RWPE2 (cell line): ENCODE results near the gene RNF103.

Experiments
- ATAC-seq: fragments of 200-7000 bp; cut with Tn5 transposase; 3 replicates; pipeline ENCODE4 v1.9.1; 2021; ENCODE audit warnings: low read depth
- DNase-seq: peaks from one replicate; pipeline ENCODE4 v3.0.0-alpha.2; 2020; ENCODE audit warnings: low spot score
- H3K27ac ChIP-seq: fragments of 450-650 bp; 2 replicates; pipeline ENCODE4 v1.5.1; 2017; ENCODE audit warnings: mild to moderate bottlenecking; ENCODE audit not compliant: poor library complexity, severe bottlenecking
- H3K27me3 ChIP-seq: fragments of 250-450 bp; sonication (Bioruptor Pico); 2 replicates; pipeline ENCODE4 v1.5.1; 2021; ENCODE audit warnings: mild to moderate bottlenecking, moderate library complexity; ENCODE audit not compliant: insufficient read depth, poor library complexity, severe bottlenecking
- H3K36me3 ChIP-seq: fragments of 250-450 bp; sonication (Bioruptor Pico); 2 replicates; pipeline ENCODE4 v1.5.1; 2020; ENCODE audit warnings: low read depth, mild to moderate bottlenecking, moderate library complexity
- H3K4me1 ChIP-seq: fragments of 250-450 bp; sonication (Bioruptor Pico); 2 replicates; pipeline ENCODE4 v1.5.1; 2021; ENCODE audit warnings: mild to moderate bottlenecking, moderate library complexity; ENCODE audit not compliant: insufficient read depth, poor library complexity, severe bottlenecking
- H3K4me3 ChIP-seq: fragments of 250-450 bp; sonication (Bioruptor Pico); 2 replicates; pipeline ENCODE4 v1.5.1; 2021; ENCODE audit warnings: mild to moderate bottlenecking, moderate library complexity; ENCODE audit not compliant: severe bottlenecking
- H3K9me3 ChIP-seq: fragments of 250-450 bp; sonication (Bioruptor Pico); 2 replicates; pipeline ENCODE4 v1.5.1; 2021; ENCODE audit warnings: mild to moderate bottlenecking, moderate library complexity; ENCODE audit not compliant: severe bottlenecking
- TF ChIP-seq, protein P1 (sequence below): fragments of 450-650 bp; IDR thresholded peaks from one replicate; pipeline ENCODE4 v1.5.1; 2017; ENCODE audit warnings: mild to moderate bottlenecking, moderate library complexity; ENCODE audit not compliant: poor library complexity, severe bottlenecking

Gene RNF103

GRCh38 chr2:86610871-86611270, 12.8 kb downstream of the RNF103 start:
- DNase-seq (no peak), ATAC-seq (no peak)
- Histone ChIP-seq H3K27ac (no peak overlapping the region), H3K4me1 (no peaks in the 10 kb centered on the region), H3K4me3 (no peak overlapping the region), H3K27me3 (no peaks in the 10 kb centered on the region), H3K9me3 (no peaks in the 10 kb centered on the region), H3K36me3 (peaks cover 41% of the 10 kb centered on the region)
- TF ChIP-seq, protein P1, sequence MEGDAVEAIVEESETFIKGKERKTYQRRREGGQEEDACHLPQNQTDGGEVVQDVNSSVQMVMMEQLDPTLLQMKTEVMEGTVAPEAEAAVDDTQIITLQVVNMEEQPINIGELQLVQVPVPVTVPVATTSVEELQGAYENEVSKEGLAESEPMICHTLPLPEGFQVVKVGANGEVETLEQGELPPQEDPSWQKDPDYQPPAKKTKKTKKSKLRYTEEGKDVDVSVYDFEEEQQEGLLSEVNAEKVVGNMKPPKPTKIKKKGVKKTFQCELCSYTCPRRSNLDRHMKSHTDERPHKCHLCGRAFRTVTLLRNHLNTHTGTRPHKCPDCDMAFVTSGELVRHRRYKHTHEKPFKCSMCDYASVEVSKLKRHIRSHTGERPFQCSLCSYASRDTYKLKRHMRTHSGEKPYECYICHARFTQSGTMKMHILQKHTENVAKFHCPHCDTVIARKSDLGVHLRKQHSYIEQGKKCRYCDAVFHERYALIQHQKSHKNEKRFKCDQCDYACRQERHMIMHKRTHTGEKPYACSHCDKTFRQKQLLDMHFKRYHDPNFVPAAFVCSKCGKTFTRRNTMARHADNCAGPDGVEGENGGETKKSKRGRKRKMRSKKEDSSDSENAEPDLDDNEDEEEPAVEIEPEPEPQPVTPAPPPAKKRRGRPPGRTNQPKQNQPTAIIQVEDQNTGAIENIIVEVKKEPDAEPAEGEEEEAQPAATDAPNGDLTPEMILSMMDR, result no peak

GRCh38 chr2:86608832-86609410, 14.7 kb downstream of the RNF103 start:
- no peaks in the 10 kb centered on the region for H3K27me3 ChIP-seq
- H3K4me3 ChIP-seq, result no peak overlapping the region
- no peak overlapping the region for H3K27ac ChIP-seq
- H3K9me3 ChIP-seq, result no peaks in the 10 kb centered on the region
- peaks cover 39% of the 10 kb centered on the region for H3K36me3 ChIP-seq
- TF ChIP-seq, protein P1, result no peak
- DNase-seq (no peak), ATAC-seq (no peak)
- no peaks in the 10 kb centered on the region for H3K4me1 ChIP-seq

- Histone ChIP-seq H3K4me3 (no peak overlapping the region), H3K27ac (no peak overlapping the region), H3K36me3 (peaks cover 12% of the 10 kb centered on the region; the same call in 1 of the 2 replicates), H3K4me1 (no peaks in the 10 kb centered on the region), H3K27me3 (no peaks in the 10 kb centered on the region), H3K9me3 (no peaks in the 10 kb centered on the region)
- TF ChIP-seq, protein P1, result no peak
- ATAC-seq (no peak), DNase-seq (no peak)
Observed at GRCh38 chr2:86603905-86604304, 19.8 kb downstream of the RNF103 start.

DNA sequence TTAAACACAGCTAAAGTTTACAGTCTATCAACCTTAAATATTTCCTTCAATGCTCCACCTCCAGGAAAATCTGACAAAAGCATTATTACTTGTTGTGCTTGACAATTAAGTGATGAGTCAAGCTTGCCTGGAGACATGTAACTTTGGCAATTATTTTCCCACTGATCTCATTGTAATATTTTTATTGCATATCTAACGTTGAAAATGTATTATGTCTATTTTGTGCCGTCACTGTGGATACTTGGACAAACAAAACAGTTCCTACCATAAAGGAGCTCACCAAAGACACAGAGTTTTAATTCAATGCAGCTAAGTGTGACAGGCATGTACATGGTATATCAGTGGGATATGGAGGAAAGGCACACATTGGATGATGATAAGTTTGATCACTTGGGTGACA, 24.7 kb downstream of the RNF103 start:
- DNase-seq (no peak), ATAC-seq (no peak)
- Histone ChIP-seq H3K27me3 (no peaks in the 10 kb centered on the region), H3K4me1 (no peaks in the 10 kb centered on the region), H3K9me3 (no peaks in the 10 kb centered on the region), H3K36me3 (no peaks in the 10 kb centered on the region), H3K27ac (no peak overlapping the region), H3K4me3 (no peak overlapping the region)
- TF ChIP-seq, protein P1, result no peak

DNA sequence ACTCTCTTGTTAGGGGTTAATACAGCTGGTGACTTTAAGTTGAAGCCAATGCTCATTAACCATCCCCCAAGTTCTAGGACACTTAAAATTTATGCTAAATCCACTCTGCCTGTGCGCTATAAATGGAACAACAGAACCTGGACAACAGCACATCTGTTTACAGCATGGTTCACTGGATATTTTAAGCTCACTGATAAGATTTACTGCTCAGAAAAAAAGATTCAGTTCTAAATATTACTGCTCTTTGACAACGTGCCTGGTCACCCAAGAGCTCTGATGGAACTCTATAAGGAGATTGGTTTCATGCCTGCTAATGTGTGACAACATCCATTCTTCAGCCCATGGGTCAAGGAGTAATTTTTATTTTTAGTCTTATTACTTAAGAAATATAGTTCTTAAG, 27.5 kb downstream of the RNF103 start:
- ATAC-seq, result no peak
- TF ChIP-seq, protein P1, result no peak
- no peaks in the 10 kb centered on the region for H3K36me3 ChIP-seq
- no peaks in the 10 kb centered on the region for H3K27me3 ChIP-seq
- no peak overlapping the region for H3K27ac ChIP-seq
- no peaks in the 10 kb centered on the region for H3K4me1 ChIP-seq
- no peak for DNase-seq
- no peaks in the 10 kb centered on the region for H3K9me3 ChIP-seq
- H3K4me3 ChIP-seq, result no peak overlapping the region
